Measurements from ENCODE around the gene PIANP. TPM values are rescaled to one million over a fixed set of nuclear protein-coding genes. Genes with fewer than 3 reads are reported as not detected.

The PIANP gene
- total RNA-seq, 2 experiments from 2014 or later, result 0.98 to 15.2 TPM

GRCh38 chr12:6666211-6666610 lies 34.4 kb downstream of the PIANP start:
- TF ChIP-seq EZH2phosphoT487 (IDR thresholded peaks at IDR 0.05; ENCODE audit: borderline replicate concordance, low read depth, low read length) (no peak), CTCF (conservative IDR thresholded peaks at IDR 0.05; ENCODE audit: low read length) (no peak)
- Histone ChIP-seq H3K4me1 (ENCODE audit: insufficient read depth, low read length, poor library complexity, severe bottlenecking) (peaks cover 27% of the 10 kb centered on the region), H3K79me2 (ENCODE audit: insufficient read depth, low read depth, low read length) (peaks cover 12% of the 10 kb centered on the region; the same call in 1 of the 2 replicates), H3K4me2 (ENCODE audit: low read length) (no peak overlapping the region), H2AFZ (ENCODE audit: low read length) (no peak overlapping the region), H3K4me3 (ENCODE audit: low read depth, low read length, poor library complexity, severe bottlenecking) (no peak overlapping the region), H3K9me2 (ENCODE audit: insufficient read depth, low read length) (no peaks in the 10 kb centered on the region), H4K20me1 (ENCODE audit: insufficient read depth, low read length) (no peaks in the 10 kb centered on the region), H3K27ac (ENCODE audit: low read depth, low read length, poor library complexity, severe bottlenecking) (no peak overlapping the region), H3K36me3 (ENCODE audit: insufficient read depth, low read length) (peaks cover 56% of the 10 kb centered on the region), H3K9me3 (ENCODE audit: low read length) (no peaks in the 10 kb centered on the region)
- intact Hi-C loops (cut with micrococcal nuclease; ENCODE audit: unreplicated experiment), result no loop called here
- BruUV-seq (replicated peaks), result no TSS peak
- ChIA-PET POLR2A (interaction anchor here (0.6 kb wide), 1 partner anchor 232 kb away, joined by 4 read pairs; no protein-coding TSS in a partner anchor), CTCF (ENCODE audit: unreplicated experiment) (no interaction called here)
- DNase-seq (ENCODE audit: low spot score), result no peak

- intact Hi-C loops (cut with micrococcal nuclease; ENCODE audit: unreplicated experiment), result no loop called here
- BruUV-seq (replicated peaks), result no TSS peak
- POLR2A ChIA-PET, result interaction anchor here (0.6 to 1.8 kb wide), 6 partner anchors 19 to 57 kb away, joined by 3 to 9 read pairs (median 4); partner anchors contain the start of gene ZNF384
Observed at GRCh38 chr12:6664902-6665301, 35.7 kb downstream of the PIANP start.

More at GRCh38 chr12:6664902-6665301, 35.7 kb downstream of the PIANP start:
- Histone ChIP-seq H3K9me2 (ENCODE audit: insufficient read depth, low read length) (no peaks in the 10 kb centered on the region), H2AFZ (ENCODE audit: low read length) (no peak overlapping the region), H4K20me1 (ENCODE audit: insufficient read depth, low read length) (no peaks in the 10 kb centered on the region), H3K9me3 (ENCODE audit: low read length) (no peaks in the 10 kb centered on the region), H3K79me2 (ENCODE audit: insufficient read depth, low read depth, low read length) (peaks cover 12% of the 10 kb centered on the region; the same call in 1 of the 2 replicates), H3K4me2 (ENCODE audit: low read length) (no peak overlapping the region), H3K4me1 (ENCODE audit: insufficient read depth, low read length, poor library complexity, severe bottlenecking) (peaks cover 19% of the 10 kb centered on the region), H3K27ac (ENCODE audit: low read depth, low read length, poor library complexity, severe bottlenecking) (no peak overlapping the region), H3K36me3 (ENCODE audit: insufficient read depth, low read length) (peaks cover 43% of the 10 kb centered on the region), H3K4me3 (ENCODE audit: low read depth, low read length, poor library complexity, severe bottlenecking) (no peak overlapping the region)
- TF ChIP-seq EZH2phosphoT487 (IDR thresholded peaks at IDR 0.05; ENCODE audit: borderline replicate concordance, low read depth, low read length) (no peak), CTCF (conservative IDR thresholded peaks at IDR 0.05; ENCODE audit: low read length) (no peak)
- no peak for DNase-seq (ENCODE audit: low spot score)
- CTCF ChIA-PET (ENCODE audit: unreplicated experiment), result no interaction called here

Data from OCI-LY7 (cell line).